Fibroblast of villous mesenchyme (primary cell): Measurements from ENCODE around the gene ELP1. TPM values are rescaled to one million over a fixed set of nuclear protein-coding genes. Genes with fewer than 3 reads are reported as not detected.

Source experiments
- DNase-seq: peaks from one replicate; pipeline ENCODE4 v3.0.0-alpha.2; 2010; ENCODE audit warnings: low read depth
- H3K4me3 ChIP-seq: 2 replicates; pipeline ENCODE4 v1.5.1; 2011; ENCODE audit warnings: low read depth, mild to moderate bottlenecking, low read length
- small RNA-seq: library from RNA; depleted of rRNA; stranded (forward); fragments of <200 nt; gene quantifications from one replicate; pipeline ENCODE3, GENCODE V24; 2012
- total RNA-seq: library from RNA; depleted of rRNA; stranded (reverse); fragments of >200 nt; gene quantifications from 2 replicates; pipeline ENCODE4 v1.2.3, GENCODE V29; 2012
- TF ChIP-seq, protein P1 (sequence below): IDR thresholded peaks from 2 replicates; pipeline ENCODE4 v1.5.1; 2012; ENCODE audit warnings: low read depth, mild to moderate bottlenecking, low read length; ENCODE audit not compliant: insufficient read depth

The ELP1 gene
- total RNA-seq, 1 donor: 44.0 TPM

DNA sequence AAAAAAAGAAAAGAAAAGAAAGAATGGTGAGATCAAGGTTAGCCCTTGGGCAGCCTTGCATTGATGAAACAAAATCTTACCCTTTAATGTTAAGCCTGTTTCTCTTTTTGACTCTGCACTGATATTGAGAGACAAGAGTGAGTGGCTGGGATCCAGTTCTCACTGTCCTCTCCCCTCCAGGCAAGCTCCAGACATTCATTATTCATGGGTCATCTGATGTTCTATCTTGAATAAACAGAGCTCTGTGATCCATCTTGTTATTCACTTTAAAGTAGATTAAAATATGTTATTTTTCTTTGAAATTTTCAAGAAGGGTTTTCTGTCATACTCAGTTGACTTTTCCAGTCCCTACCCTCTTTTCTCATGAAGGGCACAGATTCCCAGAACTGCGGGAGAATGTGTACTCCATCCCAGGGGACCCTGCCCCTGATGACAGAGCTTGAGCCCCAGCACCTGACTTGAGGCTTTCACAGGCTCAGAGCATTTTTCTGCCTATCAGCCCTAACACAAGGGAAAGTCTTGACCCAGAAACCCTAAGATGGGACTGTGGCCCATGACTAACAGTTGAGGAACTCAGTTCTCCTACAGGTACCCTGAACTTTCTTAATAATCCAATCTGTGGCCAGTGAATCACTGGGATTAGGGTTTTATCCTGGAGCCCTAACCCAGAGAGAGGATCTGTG is 102.3 kb downstream of the ELP1 start:
- TF ChIP-seq, protein P1, sequence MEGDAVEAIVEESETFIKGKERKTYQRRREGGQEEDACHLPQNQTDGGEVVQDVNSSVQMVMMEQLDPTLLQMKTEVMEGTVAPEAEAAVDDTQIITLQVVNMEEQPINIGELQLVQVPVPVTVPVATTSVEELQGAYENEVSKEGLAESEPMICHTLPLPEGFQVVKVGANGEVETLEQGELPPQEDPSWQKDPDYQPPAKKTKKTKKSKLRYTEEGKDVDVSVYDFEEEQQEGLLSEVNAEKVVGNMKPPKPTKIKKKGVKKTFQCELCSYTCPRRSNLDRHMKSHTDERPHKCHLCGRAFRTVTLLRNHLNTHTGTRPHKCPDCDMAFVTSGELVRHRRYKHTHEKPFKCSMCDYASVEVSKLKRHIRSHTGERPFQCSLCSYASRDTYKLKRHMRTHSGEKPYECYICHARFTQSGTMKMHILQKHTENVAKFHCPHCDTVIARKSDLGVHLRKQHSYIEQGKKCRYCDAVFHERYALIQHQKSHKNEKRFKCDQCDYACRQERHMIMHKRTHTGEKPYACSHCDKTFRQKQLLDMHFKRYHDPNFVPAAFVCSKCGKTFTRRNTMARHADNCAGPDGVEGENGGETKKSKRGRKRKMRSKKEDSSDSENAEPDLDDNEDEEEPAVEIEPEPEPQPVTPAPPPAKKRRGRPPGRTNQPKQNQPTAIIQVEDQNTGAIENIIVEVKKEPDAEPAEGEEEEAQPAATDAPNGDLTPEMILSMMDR: no peak
- DNase-seq: no peak
- no peak overlapping the region for H3K4me3 ChIP-seq

DNA sequence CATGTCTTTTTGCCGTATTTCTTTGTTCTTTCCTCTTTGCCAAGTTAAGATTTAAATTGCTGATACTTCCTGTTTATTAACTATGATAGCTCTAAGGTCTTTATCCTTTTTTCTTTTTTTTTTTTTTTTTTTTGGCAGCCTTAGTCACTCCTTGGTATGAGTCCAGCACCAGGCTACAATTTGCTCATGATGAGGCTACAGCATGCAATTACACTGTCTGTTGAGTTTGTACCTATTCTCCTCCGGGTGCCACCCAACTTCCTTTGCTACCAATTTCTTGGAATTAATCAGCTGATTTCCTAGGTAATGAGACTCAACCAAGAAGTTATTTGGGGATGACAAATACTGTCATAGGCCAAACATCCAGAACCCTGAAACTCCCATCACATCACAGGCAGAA is 103.7 kb downstream of the ELP1 start:
- no peak for DNase-seq
- TF ChIP-seq, protein P1: no peak

DNA sequence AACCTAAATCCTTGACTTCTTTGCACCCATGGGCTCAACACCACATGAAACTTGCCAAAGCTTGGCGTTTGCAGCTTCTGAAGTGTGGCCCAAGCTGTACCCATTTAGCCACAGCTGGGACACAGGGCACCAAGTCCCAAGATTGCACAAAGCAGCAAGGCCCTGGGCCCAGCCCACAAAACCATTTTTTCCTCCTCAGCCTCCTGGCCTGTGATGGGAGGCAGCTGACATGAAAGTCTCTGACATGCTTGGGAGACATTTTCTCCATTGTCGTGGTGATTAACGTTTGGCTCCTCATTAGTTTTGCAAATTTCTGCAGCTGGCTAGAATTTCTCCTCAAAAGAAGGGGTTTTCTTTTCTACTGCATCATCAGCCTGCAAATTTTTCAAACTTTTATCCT is 110.1 kb downstream of the ELP1 start:
- TF ChIP-seq, protein P1: no peak
- DNase-seq: no peak
- no peak overlapping the region for H3K4me3 ChIP-seq

More for the DNA sequence above, 103.7 kb downstream of the ELP1 start:
- no peak overlapping the region for H3K4me3 ChIP-seq

Small RNA genes within 50 kb of the gene (small RNA-seq; reads per million reads assigned to genes)
- not detected for gene AL359692.1

Other genes with a start within 250 kb of the ELP1 start
- gene ACTL7B, start 78.1 kb downstream of the ELP1 start, total RNA-seq: under 0.01 TPM in 1 of 2 replicates, not detected in the other
- not detected in 2 replicates for gene ACTL7A, start 71.9 kb downstream of the ELP1 start, total RNA-seq
- gene ABITRAM, start 276 bp upstream of the ELP1 start, total RNA-seq: 6.8 and 9.9 TPM in 2 replicates
- gene CTNNAL1, start 79.4 kb upstream of the ELP1 start, total RNA-seq: 72.2 and 155 TPM in 2 replicates
- 54.4 and 86.8 TPM in 2 replicates for gene TMEM245, start 185.8 kb upstream of the ELP1 start, total RNA-seq
- gene FRRS1L, start 233.1 kb upstream of the ELP1 start, total RNA-seq: under 0.01 TPM in 1 of 2 replicates, not detected in the other